Measurements from ENCODE around the gene KCNJ2.

The KCNJ2 gene

GRCh38 chr17:70171159-70171558, 1.8 kb downstream of the KCNJ2 start:
- H3K9me3 ChIP-seq (ENCODE audit: control insufficient read depth, low read length), result no peaks in the 10 kb centered on the region
- no peak overlapping the region for H3K27ac ChIP-seq (ENCODE audit: low read length, poor library complexity, severe bottlenecking)
- peak overlapping the region in 1 of 2 experiments; percentile 88 for H3K4me3 ChIP-seq (ENCODE audit: insufficient read depth in 1 of 2, low read depth in 1 of 2, low read length in 2 of 2)
- H3K9ac ChIP-seq (ENCODE audit: low read length), result peak overlapping the region; percentile 78
- no peak overlapping the region for H2BK5ac ChIP-seq (ENCODE audit: low read depth, low read length, poor library complexity, severe bottlenecking)
- DNase-seq, result no peak
- WGBS, result 37% methylated on average over 5 of the region's 5 CpGs
- H2AFZ ChIP-seq (ENCODE audit: low read depth, low read length), result no peak overlapping the region
- peaks cover 13 to 14% of the 10 kb centered on the region in 2 experiments for H3K36me3 ChIP-seq (ENCODE audit: control insufficient read depth in 1 of 2, insufficient read depth in 2 of 2, low read depth in 1 of 2, low read length in 2 of 2)
- no peak overlapping the region for H3K14ac ChIP-seq (ENCODE audit: low read length in 2 of 2)
- H3K23ac ChIP-seq (ENCODE audit: low read length in 2 of 2), result no peak overlapping the region
- H4K8ac ChIP-seq (ENCODE audit: low read length), result no peak overlapping the region
- no peak overlapping the region for H2BK15ac ChIP-seq (ENCODE audit: low read depth, poor library complexity, severe bottlenecking)
- H2BK12ac ChIP-seq (ENCODE audit: low read length in 2 of 2), result no peak overlapping the region
- H3K4me1 ChIP-seq (ENCODE audit: control insufficient read depth, insufficient read depth, low read depth, low read length), result peaks cover 2% of the 10 kb centered on the region
- H3K27me3 ChIP-seq (ENCODE audit: control insufficient read depth in 1 of 2, insufficient read depth in 1 of 2, low read length in 2 of 2), result no peaks in the 10 kb centered on the region
- no peak overlapping the region for H4K91ac ChIP-seq (ENCODE audit: low read length)
- no peak overlapping the region for H2AK5ac ChIP-seq (ENCODE audit: low read length, severe bottlenecking)
- peak overlapping the region; percentile 60 for H3K4me2 ChIP-seq (ENCODE audit: low read length, poor library complexity, severe bottlenecking)
- no peak overlapping the region for H2BK120ac ChIP-seq (ENCODE audit: low read depth, low read length)
- H3K79me1 ChIP-seq (replicated peaks; ENCODE audit: low read length, poor library complexity, severe bottlenecking), result peaks cover 6% of the 10 kb centered on the region
- no peak overlapping the region for H3K18ac ChIP-seq (ENCODE audit: low read depth in 1 of 2, low read length in 2 of 2)
- H3K4ac ChIP-seq (ENCODE audit: low read depth in 1 of 2, low read length in 2 of 2), result no peak overlapping the region

GRCh38 chr17:70172449-70172848, 3.1 kb downstream of the KCNJ2 start:
- Histone ChIP-seq H3K4me2 (ENCODE audit: low read length, poor library complexity, severe bottlenecking) (no peak overlapping the region), H3K79me1 (replicated peaks; ENCODE audit: low read length, poor library complexity, severe bottlenecking) (peaks cover 8% of the 10 kb centered on the region), H4K91ac (ENCODE audit: low read length) (no peak overlapping the region), H3K4me3 (ENCODE audit: insufficient read depth in 1 of 2, low read depth in 1 of 2, low read length in 2 of 2) (no peak overlapping the region), H4K8ac (ENCODE audit: low read length) (no peak overlapping the region), H3K27ac (ENCODE audit: low read length, poor library complexity, severe bottlenecking) (peak overlapping the region; percentile 17), H2AFZ (ENCODE audit: low read depth, low read length) (no peak overlapping the region), H2BK12ac (ENCODE audit: low read length in 2 of 2) (no peak overlapping the region), H3K4ac (ENCODE audit: low read depth in 1 of 2, low read length in 2 of 2) (no peak overlapping the region), H2BK5ac (ENCODE audit: low read depth, low read length, poor library complexity, severe bottlenecking) (no peak overlapping the region), H2BK120ac (ENCODE audit: low read depth, low read length) (no peak overlapping the region), H2BK15ac (ENCODE audit: low read depth, poor library complexity, severe bottlenecking) (no peak overlapping the region), H3K9me3 (ENCODE audit: control insufficient read depth, low read length) (no peaks in the 10 kb centered on the region), H3K27me3 (ENCODE audit: control insufficient read depth in 1 of 2, insufficient read depth in 1 of 2, low read length in 2 of 2) (no peaks in the 10 kb centered on the region), H3K14ac (ENCODE audit: low read length in 2 of 2) (no peak overlapping the region), H3K36me3 (ENCODE audit: control insufficient read depth in 1 of 2, insufficient read depth in 2 of 2, low read depth in 1 of 2, low read length in 2 of 2) (peaks cover 16 to 26% of the 10 kb centered on the region in 2 experiments), H3K9ac (ENCODE audit: low read length) (no peak overlapping the region), H2AK5ac (ENCODE audit: low read length, severe bottlenecking) (no peak overlapping the region), H3K18ac (ENCODE audit: low read depth in 1 of 2, low read length in 2 of 2) (no peak overlapping the region), H3K4me1 (ENCODE audit: control insufficient read depth, insufficient read depth, low read depth, low read length) (peaks cover 2% of the 10 kb centered on the region), H3K23ac (ENCODE audit: low read length in 2 of 2) (no peak overlapping the region)
- 100% methylated on average over 2 of the region's 2 CpGs for WGBS
- no peak for DNase-seq

GRCh38 chr17:70172923-70173322, 3.6 kb downstream of the KCNJ2 start:
- no peak overlapping the region for H2AFZ ChIP-seq (ENCODE audit: low read depth, low read length)
- no peak overlapping the region for H3K23ac ChIP-seq (ENCODE audit: low read length in 2 of 2)
- H3K18ac ChIP-seq (ENCODE audit: low read depth in 1 of 2, low read length in 2 of 2), result no peak overlapping the region
- no peak overlapping the region for H3K4ac ChIP-seq (ENCODE audit: low read depth in 1 of 2, low read length in 2 of 2)
- H4K91ac ChIP-seq (ENCODE audit: low read length), result no peak overlapping the region
- H3K36me3 ChIP-seq (ENCODE audit: control insufficient read depth in 1 of 2, insufficient read depth in 2 of 2, low read depth in 1 of 2, low read length in 2 of 2), result peaks cover 17 to 27% of the 10 kb centered on the region in 2 experiments
- no peak overlapping the region for H2BK5ac ChIP-seq (ENCODE audit: low read depth, low read length, poor library complexity, severe bottlenecking)
- no peak overlapping the region for H3K14ac ChIP-seq (ENCODE audit: low read length in 2 of 2)
- H3K4me1 ChIP-seq (ENCODE audit: control insufficient read depth, insufficient read depth, low read depth, low read length), result peaks cover 2% of the 10 kb centered on the region
- no peak overlapping the region for H3K9ac ChIP-seq (ENCODE audit: low read length)
- H4K8ac ChIP-seq (ENCODE audit: low read length), result no peak overlapping the region
- no peaks in the 10 kb centered on the region for H3K27me3 ChIP-seq (ENCODE audit: control insufficient read depth in 1 of 2, insufficient read depth in 1 of 2, low read length in 2 of 2)
- H3K27ac ChIP-seq (ENCODE audit: low read length, poor library complexity, severe bottlenecking), result peak overlapping the region; percentile 17
- 100% methylated on average over 2 of the region's 2 CpGs for WGBS
- no peak overlapping the region for H2BK120ac ChIP-seq (ENCODE audit: low read depth, low read length)
- H2BK15ac ChIP-seq (ENCODE audit: low read depth, poor library complexity, severe bottlenecking), result no peak overlapping the region
- no peaks in the 10 kb centered on the region for H3K9me3 ChIP-seq (ENCODE audit: control insufficient read depth, low read length)
- no peak for DNase-seq
- H2BK12ac ChIP-seq (ENCODE audit: low read length in 2 of 2), result no peak overlapping the region
- H2AK5ac ChIP-seq (ENCODE audit: low read length, severe bottlenecking), result no peak overlapping the region
- H3K4me2 ChIP-seq (ENCODE audit: low read length, poor library complexity, severe bottlenecking), result no peak overlapping the region
- no peak overlapping the region for H3K4me3 ChIP-seq (ENCODE audit: insufficient read depth in 1 of 2, low read depth in 1 of 2, low read length in 2 of 2)
- H3K79me1 ChIP-seq (replicated peaks; ENCODE audit: low read length, poor library complexity, severe bottlenecking), result peaks cover 8% of the 10 kb centered on the region

- 72% methylated on average over 4 of the region's 4 CpGs for WGBS
- Histone ChIP-seq H2BK5ac (ENCODE audit: low read depth, low read length, poor library complexity, severe bottlenecking) (no peak overlapping the region), H3K23ac (ENCODE audit: low read length in 2 of 2) (no peak overlapping the region), H3K79me1 (replicated peaks; ENCODE audit: low read length, poor library complexity, severe bottlenecking) (peaks cover 8% of the 10 kb centered on the region), H3K36me3 (ENCODE audit: control insufficient read depth in 1 of 2, insufficient read depth in 2 of 2, low read depth in 1 of 2, low read length in 2 of 2) (peaks cover 17 to 27% of the 10 kb centered on the region in 2 experiments), H2BK15ac (ENCODE audit: low read depth, poor library complexity, severe bottlenecking) (no peak overlapping the region), H3K4me2 (ENCODE audit: low read length, poor library complexity, severe bottlenecking) (no peak overlapping the region), H3K27ac (ENCODE audit: low read length, poor library complexity, severe bottlenecking) (no peak overlapping the region), H3K4me3 (ENCODE audit: insufficient read depth in 1 of 2, low read depth in 1 of 2, low read length in 2 of 2) (no peak overlapping the region), H3K18ac (ENCODE audit: low read depth in 1 of 2, low read length in 2 of 2) (no peak overlapping the region), H4K8ac (ENCODE audit: low read length) (no peak overlapping the region), H3K14ac (ENCODE audit: low read length in 2 of 2) (no peak overlapping the region), H3K27me3 (ENCODE audit: control insufficient read depth in 1 of 2, insufficient read depth in 1 of 2, low read length in 2 of 2) (no peaks in the 10 kb centered on the region), H3K4me1 (ENCODE audit: control insufficient read depth, insufficient read depth, low read depth, low read length) (peaks cover 2% of the 10 kb centered on the region), H2BK12ac (ENCODE audit: low read length in 2 of 2) (no peak overlapping the region), H2AFZ (ENCODE audit: low read depth, low read length) (no peak overlapping the region), H3K9ac (ENCODE audit: low read length) (no peak overlapping the region), H3K4ac (ENCODE audit: low read depth in 1 of 2, low read length in 2 of 2) (no peak overlapping the region), H2AK5ac (ENCODE audit: low read length, severe bottlenecking) (peak overlapping the region; percentile 28), H4K91ac (ENCODE audit: low read length) (no peak overlapping the region), H3K9me3 (ENCODE audit: control insufficient read depth, low read length) (no peaks in the 10 kb centered on the region), H2BK120ac (ENCODE audit: low read depth, low read length) (no peak overlapping the region)
- DNase-seq, result no peak
These were observed 4.3 kb downstream of the KCNJ2 start for GRCh38 chr17:70173681-70174080.
